Colonic mucosa (tissue), 4 donors: ENCODE measurements around the gene SEMA6B. TPM values are rescaled to one million over a fixed set of nuclear protein-coding genes. Genes with fewer than 3 reads are reported as not detected.

Source experiments
- DNase-seq: peaks from one replicate; pipeline ENCODE4 v3.0.0-alpha.2; 2020
- H3K27ac ChIP-seq: fragments of 200-600 bp; one replicate; pipeline ENCODE4 v1.8.0; 2021
- H3K27me3 ChIP-seq: fragments of 200-600 bp; one replicate; pipeline ENCODE4 v1.8.0; 2021
- H3K36me3 ChIP-seq: fragments of 200-600 bp; one replicate; pipeline ENCODE4 v1.8.0; 2021
- H3K4me1 ChIP-seq: fragments of 200-600 bp; one replicate; pipeline ENCODE4 v1.8.0; 2021; ENCODE audit warnings: mild to moderate bottlenecking
- H3K4me3 ChIP-seq: fragments of 200-600 bp; one replicate; pipeline ENCODE4 v1.8.0; 2021
- H3K9ac ChIP-seq, 2 donors: one replicate each; pipeline ENCODE4 v1.7.0; 2013; ENCODE audit warnings: control low read depth in 2 of 2, low read depth in 2 of 2, low read length in 2 of 2
- H3K9me3 ChIP-seq: fragments of 200-600 bp; one replicate; pipeline ENCODE4 v1.8.0; 2021
- intact Hi-C: fragments of 100-400 bp; cut with DNase I; formaldehyde crosslinking; loops from one replicate; pipeline ENCODE4 v1.14.1; 2022
- total RNA-seq, 2 donors: library from RNA; stranded (reverse); fragmentation: NEBNext Ultra II Directional in 1 of 2; extraction: Animal tissue kit (Norgen Biotek cat#: 25700) in 1 of 2; gene quantifications; one replicate each; pipeline ENCODE4 v1.2.1, GENCODE V29; 2021
- TF ChIP-seq, protein P1 (sequence below): fragments of 200-600 bp; IDR thresholded peaks from one replicate; pipeline ENCODE4 v1.8.0; 2022; ENCODE audit warnings: antibody characterized with exemption, mild to moderate bottlenecking
- donor health status: healthy.
- donor health status: DM: no; HTN: no; CAD: no.
- donor health status: DM: no; HTN: no; CAD: no.

The SEMA6B gene
- total RNA-seq, 2 donors from 2014 or later = 1.3 to 5.6 TPM

GRCh38 chr19:4513248-4513647, 46.2 kb downstream of the SEMA6B start:
- no peaks in the 10 kb centered on the region for H3K36me3 ChIP-seq

DNA sequence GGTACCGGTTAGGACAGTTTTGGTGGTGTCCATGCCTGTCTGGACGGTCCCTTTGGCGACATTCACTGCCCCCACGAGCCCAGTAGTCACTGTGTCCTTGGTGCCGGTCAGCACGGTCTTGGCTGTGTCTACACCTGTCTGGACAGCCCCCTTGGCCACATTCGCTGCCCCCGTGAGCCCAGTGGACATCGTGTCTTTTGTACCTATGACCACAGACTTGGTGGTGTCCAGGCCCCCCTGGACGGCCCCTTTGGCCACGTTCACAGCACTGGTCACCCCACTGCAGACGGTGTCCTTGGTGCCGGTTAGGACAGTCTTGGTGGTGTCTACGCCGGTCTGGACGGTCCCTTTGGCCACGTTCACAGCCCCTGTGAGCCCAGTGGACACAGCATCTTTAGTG, 47.4 kb downstream of the SEMA6B start:
- TF ChIP-seq, protein P1, sequence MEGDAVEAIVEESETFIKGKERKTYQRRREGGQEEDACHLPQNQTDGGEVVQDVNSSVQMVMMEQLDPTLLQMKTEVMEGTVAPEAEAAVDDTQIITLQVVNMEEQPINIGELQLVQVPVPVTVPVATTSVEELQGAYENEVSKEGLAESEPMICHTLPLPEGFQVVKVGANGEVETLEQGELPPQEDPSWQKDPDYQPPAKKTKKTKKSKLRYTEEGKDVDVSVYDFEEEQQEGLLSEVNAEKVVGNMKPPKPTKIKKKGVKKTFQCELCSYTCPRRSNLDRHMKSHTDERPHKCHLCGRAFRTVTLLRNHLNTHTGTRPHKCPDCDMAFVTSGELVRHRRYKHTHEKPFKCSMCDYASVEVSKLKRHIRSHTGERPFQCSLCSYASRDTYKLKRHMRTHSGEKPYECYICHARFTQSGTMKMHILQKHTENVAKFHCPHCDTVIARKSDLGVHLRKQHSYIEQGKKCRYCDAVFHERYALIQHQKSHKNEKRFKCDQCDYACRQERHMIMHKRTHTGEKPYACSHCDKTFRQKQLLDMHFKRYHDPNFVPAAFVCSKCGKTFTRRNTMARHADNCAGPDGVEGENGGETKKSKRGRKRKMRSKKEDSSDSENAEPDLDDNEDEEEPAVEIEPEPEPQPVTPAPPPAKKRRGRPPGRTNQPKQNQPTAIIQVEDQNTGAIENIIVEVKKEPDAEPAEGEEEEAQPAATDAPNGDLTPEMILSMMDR = no peak
- H3K36me3 ChIP-seq = no peaks in the 10 kb centered on the region

More at GRCh38 chr19:4513248-4513647, 46.2 kb downstream of the SEMA6B start:
- DNase-seq = no peak
- Histone ChIP-seq H3K4me1 (no peaks in the 10 kb centered on the region), H3K9me3 (no peaks in the 10 kb centered on the region), H3K9ac (no peak overlapping the region), H3K27ac (no peak overlapping the region), H3K27me3 (no peaks in the 10 kb centered on the region), H3K4me3 (no peak overlapping the region)
- intact Hi-C loops = no loop called here
- TF ChIP-seq, protein P1 = no peak

GRCh38 chr19:4511300-4512054, 48.0 kb downstream of the SEMA6B start:
- intact Hi-C loops = no loop called here
- Histone ChIP-seq H3K36me3 (no peaks in the 10 kb centered on the region), H3K9me3 (no peaks in the 10 kb centered on the region), H3K4me3 (no peak overlapping the region), H3K27ac (no peak overlapping the region), H3K9ac (no peak overlapping the region), H3K27me3 (no peaks in the 10 kb centered on the region), H3K4me1 (no peaks in the 10 kb centered on the region)
- TF ChIP-seq, protein P1 = no peak
- no peak for DNase-seq

More for the DNA sequence above, 47.4 kb downstream of the SEMA6B start:
- no peak overlapping the region for H3K9ac ChIP-seq
- no peaks in the 10 kb centered on the region for H3K4me1 ChIP-seq
- no peak overlapping the region for H3K4me3 ChIP-seq
- intact Hi-C loops = no loop called here
- no peak for DNase-seq
- no peak overlapping the region for H3K27ac ChIP-seq
- no peaks in the 10 kb centered on the region for H3K27me3 ChIP-seq
- H3K9me3 ChIP-seq = no peaks in the 10 kb centered on the region

DNA sequence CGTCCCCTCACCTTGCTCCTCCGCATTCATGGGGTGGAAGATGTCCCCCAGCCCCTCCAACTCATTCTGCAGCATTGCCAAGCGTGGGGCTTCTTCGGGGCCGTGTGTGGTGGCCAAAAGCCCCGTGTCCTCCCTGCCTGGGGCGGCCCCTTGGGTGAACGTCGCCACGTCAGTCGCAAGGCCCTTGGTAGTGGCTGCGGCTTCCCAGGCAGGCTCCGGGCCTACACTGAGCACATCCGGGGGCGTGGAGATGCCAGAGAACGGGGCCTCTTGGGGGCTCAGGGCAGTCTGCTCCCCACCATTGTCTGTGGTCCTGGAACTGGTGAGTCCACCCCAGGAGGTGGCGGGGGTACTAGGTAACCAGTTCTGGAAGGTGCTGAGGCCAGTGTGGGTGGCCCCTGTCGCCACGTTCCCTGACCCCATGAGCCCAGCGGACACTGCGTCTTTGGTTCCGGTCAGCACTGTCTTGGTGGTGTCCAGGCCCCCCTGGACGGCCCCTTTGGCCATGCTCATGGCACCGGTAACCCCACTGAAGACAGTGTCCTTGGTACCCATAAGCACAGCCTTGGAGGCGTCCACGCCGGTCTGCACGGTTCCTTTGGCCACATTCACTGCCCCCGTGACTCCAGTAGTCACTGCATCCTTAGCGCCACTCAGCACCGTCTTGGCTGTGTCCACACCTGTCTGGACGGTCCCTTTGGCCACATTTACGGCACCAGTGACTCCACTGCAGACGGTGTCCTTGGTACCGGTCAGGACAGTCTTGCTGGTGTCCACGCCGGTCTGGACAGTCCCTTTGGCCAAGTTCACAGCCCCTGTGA, 48.8 kb downstream of the SEMA6B start:
- no peak for DNase-seq
- no peak overlapping the region for H3K9ac ChIP-seq
- no peaks in the 10 kb centered on the region for H3K4me1 ChIP-seq

DNA sequence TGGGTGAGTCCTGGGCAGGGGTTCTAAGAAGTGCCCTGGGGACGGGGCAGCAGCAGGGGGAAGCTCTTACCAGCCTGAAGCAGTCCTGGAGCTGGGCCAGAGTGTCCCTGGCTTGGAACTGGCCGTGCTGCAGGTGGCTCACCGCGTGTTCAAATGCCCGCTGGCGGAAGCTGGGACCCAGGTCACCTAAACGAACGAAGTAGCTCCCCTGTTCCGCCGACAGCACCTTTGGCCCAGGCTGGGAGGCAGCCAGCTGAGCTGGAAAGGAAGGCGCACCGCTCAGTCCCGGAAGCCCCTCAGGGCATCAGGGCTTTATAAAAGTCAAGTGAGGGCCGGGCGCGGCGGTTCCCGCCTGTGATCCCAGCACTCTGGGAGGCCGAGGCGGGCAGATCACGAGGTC, 50.8 kb downstream of the SEMA6B start:
- TF ChIP-seq, protein P1 = no peak
- no peak overlapping the region for H3K9ac ChIP-seq
- H3K27me3 ChIP-seq = no peaks in the 10 kb centered on the region
- no peak for DNase-seq
- H3K36me3 ChIP-seq = no peaks in the 10 kb centered on the region
- H3K4me3 ChIP-seq = no peak overlapping the region
- no peaks in the 10 kb centered on the region for H3K9me3 ChIP-seq
- no peaks in the 10 kb centered on the region for H3K4me1 ChIP-seq
- no peak overlapping the region for H3K27ac ChIP-seq
- intact Hi-C loops = no loop called here

More for the DNA sequence above, 48.8 kb downstream of the SEMA6B start:
- H3K36me3 ChIP-seq = no peaks in the 10 kb centered on the region
- H3K27ac ChIP-seq = no peak overlapping the region
- H3K4me3 ChIP-seq = no peak overlapping the region
- TF ChIP-seq, protein P1 = no peak
- H3K9me3 ChIP-seq = no peaks in the 10 kb centered on the region
- H3K27me3 ChIP-seq = no peaks in the 10 kb centered on the region
- intact Hi-C loops = no loop called here
